ENCODE measurements around the gene RADIL.
A peak's percentile ranks its signal among the peaks of the same experiment; 100 is the strongest.

Gene RADIL

DNA sequence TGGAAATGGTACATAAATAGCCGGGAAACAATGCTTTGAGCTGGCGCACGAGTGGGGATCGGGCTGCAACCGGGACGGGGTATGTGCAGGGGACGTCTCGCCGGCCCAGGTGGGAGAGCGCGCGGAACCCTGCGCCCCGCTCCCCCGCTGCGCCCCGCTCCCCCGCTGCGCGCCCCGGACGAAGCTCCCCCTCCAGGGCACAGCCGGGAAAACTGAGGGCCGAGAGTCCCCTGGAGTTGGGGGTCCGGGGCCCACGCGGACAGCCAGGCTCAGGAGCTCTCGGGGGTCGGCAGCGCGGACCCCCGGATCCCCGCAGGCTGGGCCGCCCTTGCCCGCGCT is 514 bp downstream of the RADIL start:
- no peak for DNase-seq (ENCODE audit: low read depth)

DNA sequence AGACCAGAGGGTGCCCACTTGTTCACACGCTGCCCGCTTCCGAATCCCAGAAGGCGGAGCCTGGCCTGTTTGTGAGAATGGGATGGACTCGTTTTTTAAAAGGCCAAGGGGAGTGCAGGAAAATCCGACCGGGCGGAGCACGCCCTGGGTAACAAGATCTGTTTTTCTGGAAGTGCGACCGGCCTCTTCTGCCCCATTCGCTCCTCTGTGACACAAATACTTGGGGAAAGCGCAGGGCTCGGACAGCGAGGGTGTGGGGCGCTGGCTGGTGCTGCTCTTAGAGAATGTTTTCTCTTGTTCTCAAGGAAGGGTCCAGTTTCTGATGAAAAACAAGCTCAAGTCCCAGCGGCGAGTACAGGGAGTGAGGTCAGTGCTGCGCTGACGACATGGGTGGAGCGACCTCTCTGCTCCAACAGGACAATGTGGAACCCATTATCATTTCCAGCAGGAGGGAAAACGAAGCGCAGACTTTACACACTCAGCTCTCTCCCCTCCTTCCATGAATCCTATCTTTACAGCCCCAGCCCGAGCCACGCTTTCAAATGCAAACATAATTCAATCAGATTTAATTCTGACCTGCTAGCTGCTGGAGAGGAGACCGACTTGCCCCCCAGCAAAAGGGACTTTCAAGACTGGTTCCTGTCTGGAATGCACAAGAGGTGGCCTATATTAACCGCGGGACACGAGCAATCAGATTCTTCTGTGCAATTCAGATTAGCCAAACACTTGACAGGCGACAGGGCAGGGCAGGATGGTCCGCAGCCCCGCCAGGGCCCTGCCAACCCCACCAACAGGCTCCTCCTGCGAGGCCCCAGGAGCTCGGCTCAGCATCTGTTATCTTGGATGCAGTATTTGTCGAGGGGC is 1.1 kb downstream of the RADIL start:
- DNase-seq (ENCODE audit: low read depth): no peak

DNA sequence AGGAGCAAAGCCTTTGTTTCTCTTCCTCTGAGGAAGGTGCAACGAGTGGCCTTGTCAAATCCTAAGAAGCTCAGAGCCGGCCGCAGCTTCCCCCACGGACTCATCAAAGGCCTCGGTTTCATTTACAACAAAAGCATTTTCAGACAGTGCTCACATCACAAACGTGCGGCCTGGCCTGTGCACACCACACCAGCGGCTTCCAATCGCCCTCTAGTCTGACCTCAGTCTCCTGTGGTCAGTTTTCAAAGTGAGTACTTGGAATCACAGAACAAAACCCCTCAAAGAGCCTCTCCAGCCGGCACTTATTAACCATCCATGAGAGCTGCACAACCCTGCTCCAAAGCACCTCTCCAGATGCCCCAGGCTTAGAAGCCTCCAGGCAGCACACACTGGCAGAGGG is 3.3 kb downstream of the RADIL start:
- no peak for DNase-seq (ENCODE audit: low read depth)

DNA sequence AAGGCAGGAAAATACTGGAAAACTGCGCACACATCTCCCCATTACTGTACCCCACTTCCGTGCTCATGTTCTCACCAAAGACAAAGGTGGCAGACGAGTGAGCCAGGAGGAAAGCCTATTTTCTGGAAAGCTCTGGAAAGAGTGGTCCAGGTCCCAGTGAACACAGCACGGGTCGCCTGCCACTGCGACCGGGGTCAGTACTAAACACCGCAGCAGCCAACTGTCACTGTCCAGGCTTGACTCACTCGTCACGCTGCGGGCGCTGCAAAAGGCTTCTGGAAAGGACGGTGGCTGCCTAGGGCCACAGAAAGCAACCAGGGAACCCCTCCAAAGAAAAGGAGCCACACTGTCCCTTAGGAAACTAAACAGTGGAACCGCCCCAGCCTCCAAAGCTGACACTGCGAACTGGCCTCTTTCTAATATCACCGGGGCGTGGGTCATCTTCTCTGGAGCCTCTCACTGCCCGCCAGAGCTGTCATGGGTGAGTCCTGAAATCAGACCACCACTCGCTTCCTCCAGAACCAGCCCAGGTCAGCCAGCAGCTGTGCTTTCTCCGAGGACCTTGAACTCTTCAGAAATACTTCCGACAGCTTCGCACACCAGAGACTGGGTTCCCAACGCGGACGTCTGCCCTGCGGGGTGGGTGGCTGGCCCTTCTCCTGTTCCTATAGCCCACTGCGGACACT is 4.0 kb downstream of the RADIL start:
- DNase-seq (ENCODE audit: low read depth): no peak

DNA sequence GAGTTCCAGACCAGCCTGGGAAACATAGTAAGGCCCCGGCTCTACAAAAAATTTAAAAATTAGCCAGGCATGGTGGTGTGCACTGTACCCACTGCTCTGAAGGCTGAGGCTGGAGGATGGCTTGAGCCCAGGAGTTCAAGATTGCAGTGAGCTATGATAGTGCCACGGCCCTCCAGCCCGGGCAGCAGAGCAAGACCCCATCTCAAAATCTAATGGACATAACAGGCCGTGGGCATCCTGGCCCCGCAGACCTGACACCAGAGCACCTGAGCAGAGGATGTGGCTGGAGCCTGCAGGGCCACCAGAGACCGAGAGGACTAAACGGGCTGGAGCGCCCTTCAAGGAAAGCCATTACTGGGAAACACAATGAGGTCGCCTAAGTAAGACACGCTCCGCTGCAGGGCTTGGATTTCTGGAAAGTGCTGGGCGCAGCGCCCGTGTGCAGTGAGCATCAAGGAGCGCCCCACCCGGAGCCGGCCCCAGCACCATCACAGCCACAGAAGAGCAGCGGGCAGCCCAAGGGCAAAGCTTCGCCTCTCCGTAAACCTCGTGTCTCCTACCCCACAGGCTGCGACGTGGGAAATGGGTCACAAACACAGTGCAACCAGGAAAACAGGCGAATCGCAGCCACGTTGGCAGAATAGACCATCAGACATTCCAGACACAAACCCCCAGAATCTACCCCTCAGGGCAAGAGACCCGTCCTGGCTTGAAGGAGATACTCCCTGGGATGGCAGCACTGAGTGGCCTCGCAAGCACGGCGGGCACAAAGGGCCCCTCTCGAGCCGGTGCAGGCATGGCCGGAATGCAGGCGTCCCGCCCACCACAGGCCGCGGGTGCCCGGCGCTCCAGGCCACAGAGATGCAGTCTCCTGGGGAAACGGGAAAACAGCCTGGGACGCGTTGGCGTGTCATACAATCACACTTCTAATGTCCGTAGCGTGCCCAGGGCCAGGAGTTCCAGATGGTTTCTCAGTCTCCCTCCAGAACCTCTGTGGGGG is 4.9 kb downstream of the RADIL start:
- DNase-seq (ENCODE audit: low read depth): no peak

DNA sequence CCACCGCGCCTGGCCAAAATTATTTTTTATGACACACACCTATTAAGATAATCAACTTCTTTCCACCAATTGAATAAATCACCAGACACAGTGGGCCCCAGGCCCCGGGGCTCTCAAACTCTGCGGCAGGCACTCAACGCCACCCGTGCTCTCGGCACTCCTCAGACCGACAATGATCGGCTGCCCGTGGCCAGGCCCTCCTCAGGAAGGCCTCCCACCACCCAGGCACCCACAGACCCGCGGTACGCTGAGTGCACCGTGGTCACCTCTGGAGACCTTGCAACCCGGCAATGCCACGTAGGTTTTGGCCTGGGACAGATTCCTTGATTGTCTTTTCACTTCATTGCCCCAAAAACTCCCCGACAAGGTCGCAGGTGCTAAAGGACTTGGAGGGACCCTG is 6.9 kb downstream of the RADIL start:
- no peak for DNase-seq (ENCODE audit: low read depth)

DNA sequence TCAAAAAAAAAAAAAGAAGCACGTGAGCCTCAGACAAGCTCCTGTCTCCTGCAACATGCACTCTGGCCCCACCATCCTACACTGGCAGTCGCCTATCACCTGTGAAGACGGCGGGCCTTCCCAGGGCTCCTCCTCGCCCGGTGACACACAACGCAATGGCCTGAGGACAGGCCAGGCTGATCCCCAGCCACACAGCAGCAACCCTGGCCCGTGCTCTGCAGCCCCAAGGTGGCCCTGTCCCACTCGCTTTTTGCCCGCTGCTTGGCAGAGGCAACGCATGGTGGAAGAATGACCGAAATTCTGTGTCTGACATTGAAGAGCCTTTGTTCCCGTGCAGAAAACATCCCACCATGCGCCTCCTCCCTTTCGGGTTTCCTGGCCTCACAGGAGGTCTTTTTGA is 8.1 kb downstream of the RADIL start:
- no peak for DNase-seq (ENCODE audit: low read depth)

DNA sequence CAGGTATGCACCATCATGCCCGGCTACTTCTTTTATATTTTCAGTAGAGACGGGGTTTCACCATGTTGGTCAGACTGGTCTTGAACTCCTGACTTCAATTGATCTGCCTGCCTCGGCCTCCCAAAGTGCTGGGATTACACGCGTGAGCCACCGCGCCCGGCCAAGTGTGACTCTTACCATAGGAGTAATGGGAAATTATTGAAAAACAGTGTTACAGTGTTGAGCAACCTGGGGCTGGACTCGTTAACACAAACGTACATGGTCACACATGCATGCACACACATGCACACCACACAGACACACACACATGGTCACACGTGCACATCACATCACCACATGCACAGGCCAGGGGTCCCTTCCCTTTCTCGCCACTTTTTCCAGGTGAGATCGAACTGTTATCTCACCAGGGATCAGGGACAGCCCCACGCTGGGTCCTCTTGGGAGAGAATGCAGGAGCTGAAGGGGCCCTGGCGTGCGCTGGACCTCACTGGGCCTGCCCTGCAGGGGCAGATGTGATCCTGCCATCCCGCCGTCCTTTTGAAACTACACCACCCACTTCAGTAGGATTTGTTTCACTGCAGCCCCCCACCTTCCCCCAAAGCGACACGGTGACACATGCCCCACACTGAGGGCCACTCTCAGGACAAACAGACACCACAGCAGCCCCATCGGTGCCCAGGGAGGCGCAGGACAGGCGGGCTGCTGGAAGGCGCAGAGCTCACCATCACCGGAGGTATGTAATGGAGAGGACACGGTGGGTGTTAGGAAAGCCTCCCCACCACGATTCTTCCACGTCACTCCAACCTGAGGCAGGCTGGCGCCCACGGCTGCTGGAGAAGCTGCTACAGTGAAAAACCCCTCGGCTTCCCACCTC is 10.2 kb downstream of the RADIL start:
- DNase-seq (ENCODE audit: low read depth): no peak

DNA sequence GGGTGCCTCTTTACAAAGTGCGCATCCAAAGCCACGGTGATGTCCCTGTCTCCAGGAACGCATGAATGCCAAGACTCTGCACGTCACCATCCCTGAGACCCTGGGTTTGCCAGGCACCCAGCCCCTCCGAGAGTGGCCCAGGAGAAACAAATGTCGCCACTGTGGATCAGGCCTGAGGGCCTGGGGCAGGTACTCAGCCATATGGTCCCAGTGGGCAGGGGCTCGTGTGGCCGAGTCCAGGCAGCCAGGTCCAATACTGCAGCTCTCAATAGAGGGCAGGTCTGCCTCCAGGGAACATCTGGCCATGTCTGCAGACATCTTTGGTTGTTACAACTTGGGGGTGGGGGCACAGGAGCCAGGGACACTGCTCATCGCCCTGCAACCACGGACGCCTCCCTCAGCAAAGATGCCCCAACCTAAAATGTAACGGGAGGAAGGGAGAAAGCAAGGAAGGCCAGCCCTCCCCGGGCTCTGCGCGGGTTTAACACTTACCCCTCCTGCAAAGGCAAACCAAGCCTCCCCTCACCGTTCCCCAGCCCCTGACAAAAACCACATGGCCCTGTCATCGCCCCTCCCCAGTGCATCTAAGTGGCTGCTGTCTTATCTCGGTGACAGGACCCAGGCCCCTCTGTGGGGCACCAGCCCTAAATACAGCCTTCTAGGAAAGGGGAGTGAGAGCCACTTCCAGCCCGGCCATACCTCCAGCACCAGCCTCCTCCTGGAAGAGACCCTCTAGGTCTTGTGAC is 11.4 kb downstream of the RADIL start:
- no peak for DNase-seq (ENCODE audit: low read depth)

DNA sequence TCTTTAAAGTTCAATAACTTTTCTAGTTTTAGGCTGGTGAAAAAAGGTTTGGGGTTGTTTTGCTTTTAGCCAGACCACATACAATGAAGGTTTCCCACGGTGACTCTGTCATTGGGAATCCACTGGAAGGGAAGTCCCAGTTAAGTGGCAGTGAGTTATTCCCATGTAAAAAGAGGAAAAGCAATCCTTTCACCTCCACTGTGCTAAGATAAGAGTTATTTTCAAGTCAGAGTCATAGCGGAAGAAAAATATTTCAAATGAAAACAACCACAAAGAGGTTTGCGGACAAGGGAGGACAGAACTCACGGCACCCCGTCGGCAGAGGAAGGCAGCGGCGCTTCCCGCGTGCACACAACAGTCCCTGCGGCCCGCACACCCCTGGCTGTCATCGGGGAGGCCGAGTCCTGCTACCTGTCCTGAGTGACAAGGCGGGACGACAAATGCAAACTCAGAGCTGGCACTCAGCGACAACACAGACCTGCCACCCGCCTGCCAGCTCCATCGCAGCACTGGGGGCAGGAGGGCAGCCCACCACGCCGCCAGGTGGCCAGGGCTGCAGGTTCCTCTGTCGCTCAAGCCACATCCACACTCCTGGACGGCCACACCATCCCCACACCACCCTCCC is 12.3 kb downstream of the RADIL start:
- DNase-seq (ENCODE audit: low read depth): no peak

DNA sequence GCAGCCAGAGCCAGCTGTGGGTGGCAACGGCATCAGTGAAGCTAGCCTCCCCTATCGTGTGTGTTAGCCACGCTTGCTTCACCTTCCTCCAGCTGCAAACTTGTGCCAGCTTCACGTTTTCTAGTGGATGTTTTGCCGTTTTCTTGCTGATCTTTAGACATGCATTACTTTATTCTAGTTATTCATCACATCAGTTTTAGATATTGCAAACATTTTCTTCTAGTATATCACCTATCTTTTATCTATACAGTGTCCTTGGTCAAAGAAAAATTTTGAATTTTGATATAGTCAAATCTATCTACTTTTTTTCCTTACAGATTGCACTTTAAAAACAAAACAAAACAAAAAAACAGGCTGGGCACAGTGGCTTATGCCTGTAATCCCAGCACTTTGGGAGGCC is 15.0 kb downstream of the RADIL start:
- DNase-seq (ENCODE audit: low read depth): no peak

DNA sequence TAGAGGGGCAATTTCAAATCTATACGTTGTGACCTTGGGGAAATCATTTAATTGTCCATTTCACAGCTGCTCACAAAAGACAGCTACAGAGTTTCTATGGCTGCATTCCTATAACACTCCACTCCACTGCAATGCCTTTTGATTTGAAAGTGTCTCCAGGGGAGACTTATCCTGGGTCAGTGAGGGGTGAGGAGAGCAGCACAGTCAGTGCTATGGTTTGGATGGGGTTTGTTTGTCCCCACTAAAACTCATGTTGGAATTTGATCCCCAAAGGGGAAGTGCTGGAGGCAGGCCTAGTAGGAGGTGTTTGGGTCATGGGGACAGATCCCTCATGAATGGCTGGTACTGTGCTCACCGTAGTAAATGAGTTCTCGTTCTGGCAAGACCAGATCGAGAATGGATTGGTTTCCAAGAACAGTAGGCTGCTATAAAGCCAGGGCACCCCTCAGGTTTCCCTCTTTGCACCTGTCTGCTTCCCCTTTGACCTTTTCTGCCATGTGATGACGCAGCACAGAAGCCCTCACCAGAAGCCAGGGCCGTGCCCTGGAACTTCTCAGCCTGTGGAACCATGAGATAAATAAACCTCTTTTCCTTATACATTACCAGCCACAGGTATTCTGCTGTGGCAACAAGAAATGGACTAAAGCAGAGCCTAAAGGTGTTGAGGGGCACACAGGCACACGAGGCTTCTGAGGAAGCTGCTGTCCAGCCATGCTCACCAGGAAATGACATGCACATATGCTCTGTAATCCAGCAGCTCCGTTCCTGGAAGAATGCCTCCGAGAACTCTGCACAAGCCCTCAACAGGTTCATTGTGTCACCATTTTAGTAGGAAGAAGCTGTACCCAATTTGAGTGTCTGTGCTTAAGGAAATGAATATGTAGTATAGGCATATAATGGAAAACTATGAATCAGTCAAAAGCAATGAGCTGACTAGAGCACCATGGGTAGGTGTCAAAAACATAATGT is 16.7 kb downstream of the RADIL start:
- no peak for DNase-seq (ENCODE audit: low read depth)

DNA sequence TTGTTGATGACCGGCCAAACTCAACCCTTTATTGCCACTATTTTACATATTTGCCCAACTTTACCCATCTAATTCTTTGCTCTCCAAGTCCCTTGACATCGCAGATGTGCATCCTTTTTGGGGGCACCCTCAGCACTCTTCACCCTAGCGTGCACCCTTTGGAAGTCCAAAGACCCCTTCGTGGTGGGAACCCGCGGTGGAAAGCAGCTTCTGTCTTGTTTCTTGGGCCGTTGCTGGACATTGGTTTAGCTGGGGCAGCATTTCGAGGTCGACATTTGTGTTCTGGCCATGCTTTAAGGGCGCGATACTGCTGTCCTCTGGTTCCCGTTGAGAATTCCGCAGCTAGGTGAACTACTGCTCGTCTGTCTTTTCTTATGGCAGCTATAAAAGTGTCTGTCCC is 21.4 kb downstream of the RADIL start:
- DNase-seq (ENCODE audit: low read depth): no peak

DNA sequence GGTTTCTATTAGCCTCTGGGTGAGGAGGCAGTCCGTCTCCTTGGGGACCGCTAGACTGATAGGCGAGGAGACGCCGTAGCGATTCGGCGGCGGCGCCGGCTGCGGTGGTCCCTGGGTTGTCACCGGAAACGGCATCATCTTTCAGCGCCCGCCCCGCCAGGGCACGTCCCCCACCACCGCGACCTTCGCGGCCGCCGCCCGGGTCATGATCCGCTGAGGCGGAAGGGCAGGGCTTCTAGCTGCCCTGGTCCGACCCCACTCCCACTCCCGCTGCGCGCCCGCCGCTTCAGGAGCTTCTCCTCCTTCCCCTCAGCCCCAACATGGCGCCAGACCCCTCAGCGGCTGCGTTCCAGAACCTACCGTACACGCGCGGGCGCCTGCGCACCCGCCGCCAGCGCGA is 21.8 kb downstream of the RADIL start, which contains the start of gene PAPOLB:
Gene PAPOLB (minus strand): TSS at position 358 of the 400 bp plus-strand sequence. CDS start 220 bp downstream, at position 138.
- DNase-seq (ENCODE audit: low read depth): peak; percentile 26

DNA sequence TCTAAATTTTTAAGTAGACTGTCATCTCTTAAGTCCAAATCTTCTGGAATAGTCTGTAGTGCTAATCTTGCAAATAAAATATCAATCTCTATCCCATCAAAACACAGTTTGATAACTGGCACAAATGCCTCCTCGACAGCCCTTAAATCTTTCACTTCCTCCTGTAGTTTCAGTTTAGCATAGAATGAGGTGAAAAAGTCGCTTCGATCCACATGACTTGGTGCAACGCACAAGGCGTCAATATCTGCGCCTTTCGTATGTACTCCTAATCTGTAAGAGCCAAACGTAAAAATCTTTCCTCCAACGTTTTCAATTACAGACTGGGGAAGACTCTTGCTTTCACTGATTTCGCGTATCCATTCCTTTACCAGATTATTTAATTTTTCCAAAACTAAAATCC is 22.3 kb downstream of the RADIL start:
- DNase-seq (ENCODE audit: low read depth): no peak

DNA sequence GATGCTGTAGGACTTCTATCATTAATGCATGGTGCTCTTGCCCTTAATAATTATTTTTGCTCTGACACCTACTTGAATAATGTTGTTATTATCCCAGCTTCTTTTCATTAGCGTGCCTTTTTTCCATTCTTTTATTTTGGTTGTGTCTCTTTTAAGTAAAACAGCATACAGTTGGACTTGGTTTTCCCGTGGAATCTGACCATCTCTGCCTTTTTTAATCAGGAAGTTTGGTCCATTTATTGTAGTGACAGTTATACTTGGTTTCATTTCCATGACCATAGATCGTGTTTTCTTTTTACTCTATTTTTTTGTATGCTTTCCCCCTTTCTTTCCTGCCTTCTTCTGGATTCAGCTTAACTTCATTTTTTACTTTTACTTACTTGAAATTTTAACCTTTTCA is 26.3 kb downstream of the RADIL start:
- no peak for DNase-seq (ENCODE audit: low read depth)

DNA sequence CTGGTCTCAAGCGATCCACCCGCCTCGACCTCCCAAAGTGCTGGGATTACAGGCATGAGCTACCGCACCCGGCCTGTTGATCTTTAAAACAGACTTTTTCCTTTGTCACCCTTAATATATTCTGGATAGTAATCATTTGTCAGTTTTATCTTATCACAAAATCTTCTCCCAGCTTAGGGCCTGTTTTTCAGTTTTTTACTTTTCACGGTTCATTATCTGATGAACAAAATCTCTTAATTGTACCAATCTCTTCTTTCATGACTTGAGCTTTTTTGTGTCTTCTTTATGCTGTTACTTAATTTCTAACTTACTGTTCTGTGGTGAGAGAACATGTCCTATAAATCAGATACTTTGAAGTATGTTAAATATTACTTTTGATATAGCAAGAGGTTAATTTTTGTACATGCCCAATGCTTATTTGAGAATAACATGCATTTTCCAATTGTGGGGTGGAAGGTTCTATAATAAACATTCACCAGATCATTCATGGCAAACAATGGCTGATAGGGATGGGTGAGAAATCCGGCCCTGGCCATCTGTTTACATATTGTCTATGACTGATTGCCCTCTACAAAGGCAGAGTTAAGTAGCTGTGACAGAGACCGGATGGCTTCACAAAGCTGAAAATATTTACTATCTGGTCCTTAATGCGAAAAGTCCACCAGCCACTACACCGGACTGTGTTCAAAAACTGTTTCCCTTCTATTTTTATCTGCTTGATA is 27.0 kb downstream of the RADIL start:
- DNase-seq (ENCODE audit: low read depth): no peak

DNA sequence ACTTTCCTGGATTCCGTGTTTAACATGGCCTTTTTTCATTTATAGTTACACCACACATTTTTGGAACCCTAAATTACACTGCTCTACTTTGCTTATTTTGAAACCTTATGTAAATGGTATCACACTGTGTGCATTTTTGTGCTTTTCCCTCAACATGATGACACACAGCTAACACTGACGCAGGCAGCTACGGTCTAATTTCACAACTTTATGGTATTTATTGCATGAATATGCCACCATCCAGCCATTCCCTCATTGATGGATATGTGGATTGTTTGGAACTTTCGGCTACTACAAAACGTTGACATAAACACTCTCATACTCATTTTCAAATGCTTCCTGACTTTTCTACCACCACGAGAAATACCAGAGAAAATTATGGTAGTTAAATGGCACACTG is 28.6 kb downstream of the RADIL start:
- no peak for DNase-seq (ENCODE audit: low read depth)
